Activated naive CD4-positive, alpha-beta T cell treated with anti-CD3 and anti-CD28 coated beads, Interleukin-2, amount 50 U/mL, for 72 hours (primary cell): ENCODE data around the gene UGT8. TPM values are rescaled to one million over a fixed set of nuclear protein-coding genes. Genes with fewer than 3 reads are reported as not detected.
"Not testable (repeated sequence)": the region's sequence is repeated elsewhere in the genome, so short reads cannot be mapped to it uniquely, and the experiment has no call there.

Source experiments
- ATAC-seq, 2 donors: fragments of 150-1000 bp; cut with Tn5 transposase; 2 replicates each; pipeline ENCODE4 v1.10.0; 2021; ENCODE audit warnings: mild to moderate bottlenecking in 2 of 2, moderate library complexity in 2 of 2
- DNase-seq, 2 donors: peaks; one replicate each; pipeline ENCODE4 v3.0.0; 2021 to 2022; ENCODE audit warnings: low spot score in 2 of 2
- H3K27ac Mint-ChIP-seq, 2 donors: one replicate each; pipeline ENCODE4 v1.8.0; 2022; ENCODE audit warnings: mild to moderate bottlenecking in 2 of 2, mixed read lengths in 2 of 2
- H3K36me3 Mint-ChIP-seq, 2 donors: one replicate each; pipeline ENCODE4 v1.8.0; 2022; ENCODE audit warnings: mixed read lengths in 2 of 2
- H3K9me3 Mint-ChIP-seq, 2 donors: one replicate each; pipeline ENCODE4 v1.8.0; 2022; ENCODE audit warnings: mixed read lengths in 2 of 2
- total RNA-seq, 2 donors: library from RNA; stranded (reverse); gene quantifications; one replicate each; pipeline ENCODE4 v1.2.3, GENCODE V29; 2022

Gene UGT8, protein sequence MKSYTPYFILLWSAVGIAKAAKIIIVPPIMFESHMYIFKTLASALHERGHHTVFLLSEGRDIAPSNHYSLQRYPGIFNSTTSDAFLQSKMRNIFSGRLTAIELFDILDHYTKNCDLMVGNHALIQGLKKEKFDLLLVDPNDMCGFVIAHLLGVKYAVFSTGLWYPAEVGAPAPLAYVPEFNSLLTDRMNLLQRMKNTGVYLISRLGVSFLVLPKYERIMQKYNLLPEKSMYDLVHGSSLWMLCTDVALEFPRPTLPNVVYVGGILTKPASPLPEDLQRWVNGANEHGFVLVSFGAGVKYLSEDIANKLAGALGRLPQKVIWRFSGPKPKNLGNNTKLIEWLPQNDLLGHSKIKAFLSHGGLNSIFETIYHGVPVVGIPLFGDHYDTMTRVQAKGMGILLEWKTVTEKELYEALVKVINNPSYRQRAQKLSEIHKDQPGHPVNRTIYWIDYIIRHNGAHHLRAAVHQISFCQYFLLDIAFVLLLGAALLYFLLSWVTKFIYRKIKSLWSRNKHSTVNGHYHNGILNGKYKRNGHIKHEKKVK
- under 1 TPM in 1 of 2 donors, not detected in 1; 0.12 TPM for total RNA-seq

DNA sequence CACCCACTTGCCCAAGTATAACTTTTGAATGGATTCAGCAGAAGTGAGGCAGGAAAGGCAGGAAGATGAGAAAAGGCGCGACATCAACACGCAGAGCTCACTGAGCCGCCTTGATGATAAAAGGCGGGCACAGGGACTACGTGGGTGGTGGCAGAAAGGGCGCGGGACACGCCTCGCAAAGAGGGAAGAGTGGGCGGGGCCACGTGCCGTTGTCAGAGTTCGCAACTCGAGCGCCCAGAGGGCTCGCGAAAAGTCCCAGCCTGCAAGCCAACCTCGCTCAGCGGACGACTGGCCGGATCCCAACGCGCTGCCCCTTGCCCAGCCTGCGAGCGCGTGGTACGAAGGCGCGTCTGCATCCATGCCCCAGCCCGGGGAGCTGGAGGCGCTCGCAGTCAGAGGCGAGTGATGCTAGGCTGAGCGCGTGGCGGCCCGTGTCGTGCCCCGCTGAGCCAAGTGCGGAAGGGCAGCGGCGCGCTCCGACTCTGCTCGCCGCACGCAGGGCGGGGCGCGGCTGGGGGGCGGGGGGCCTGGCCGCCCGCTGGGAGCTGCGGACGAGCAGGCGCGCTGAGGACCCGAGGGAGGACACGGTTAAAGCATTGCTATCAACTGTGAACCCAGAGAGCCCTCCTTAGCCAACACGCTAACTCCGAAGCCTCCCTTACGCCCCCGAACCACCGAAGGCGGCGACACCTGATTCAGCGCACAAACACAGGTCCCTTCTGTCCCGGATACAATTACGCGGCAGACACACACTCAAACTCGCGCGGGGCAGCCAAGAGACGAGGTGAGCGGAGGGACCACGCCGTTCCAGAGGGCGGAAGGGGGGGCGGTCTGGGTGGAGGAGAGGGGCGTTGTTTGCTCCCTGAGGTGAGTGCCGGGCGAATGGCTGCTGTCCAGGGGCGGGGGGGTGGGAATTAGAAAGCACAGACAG lies at the start of gene UGT8:
Gene UGT8 (plus strand): TSS at position 617 of the 931 bp plus-strand sequence. CDS start 24,074 bp downstream, outside the sequence.
- DNase-seq: peak in 1 of 2 donors; percentile 29
- H3K36me3 Mint-ChIP-seq: peaks cover 7 to 8% of the 10 kb centered on the region in 2 donors

DNA sequence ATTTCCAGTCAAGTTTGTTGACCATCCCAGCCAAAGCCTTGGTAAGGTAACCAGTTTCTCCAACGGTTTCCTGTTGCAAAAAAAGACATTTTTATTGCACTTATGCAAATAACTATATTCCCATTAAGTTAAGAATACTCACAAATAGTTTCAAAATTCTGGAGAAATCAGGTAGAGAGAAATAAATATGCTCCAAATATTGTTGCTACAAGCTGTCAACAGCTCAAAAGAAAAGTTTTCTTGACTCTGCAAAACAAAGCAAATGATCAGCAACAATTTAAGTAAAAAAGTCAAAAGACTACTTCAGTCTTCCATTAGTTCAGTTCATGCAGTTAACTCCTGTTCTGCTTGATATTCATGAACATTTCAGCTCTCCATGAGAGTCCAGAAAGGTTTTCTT lies 49.0 kb upstream of the UGT8 start:
- no peak for ATAC-seq
- Mint-ChIP-seq H3K27ac (no peak overlapping the region), H3K36me3 (peaks cover 7 to 9% of the 10 kb centered on the region in 2 donors), H3K9me3 (peaks cover 3 to 6% of the 10 kb centered on the region in 2 donors)
- no peak for DNase-seq

More for the DNA sequence above, at the start of gene UGT8:
- no peaks in the 10 kb centered on the region for H3K9me3 Mint-ChIP-seq
- no peak within 1 kb of the TSS for H3K27ac Mint-ChIP-seq
- ATAC-seq: peak; percentile 16 to 78

DNA sequence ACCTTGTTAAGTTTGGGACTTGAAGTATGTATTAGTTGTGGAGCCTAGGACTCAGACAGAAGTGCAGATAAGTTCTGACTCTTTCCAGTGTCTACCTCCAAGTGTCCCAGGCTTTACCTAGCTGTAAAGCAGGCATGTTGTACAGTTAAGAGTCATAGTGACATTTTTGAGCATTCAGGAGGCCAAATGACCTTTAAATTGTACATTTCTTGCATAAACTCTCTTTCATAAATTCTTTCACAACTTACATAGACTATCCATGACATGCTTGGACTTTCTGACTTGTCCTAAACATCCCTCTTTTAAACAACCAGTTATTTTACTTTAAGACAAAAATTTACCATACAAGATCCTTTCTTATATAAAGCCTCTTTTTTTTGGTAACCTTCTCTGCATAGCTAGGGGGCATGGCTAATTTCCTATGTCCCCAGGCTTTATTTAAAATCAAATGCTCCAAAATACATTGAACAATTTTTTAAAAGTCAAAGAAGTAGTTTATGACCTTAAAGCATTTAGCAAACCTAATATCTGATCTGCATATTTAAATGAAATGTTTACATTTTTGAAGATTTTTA lies 40.1 kb upstream of the UGT8 start:
- no peak overlapping the region for H3K27ac Mint-ChIP-seq
- no peak for ATAC-seq
- no peaks in the 10 kb centered on the region for H3K36me3 Mint-ChIP-seq
- H3K9me3 Mint-ChIP-seq: peaks cover 4 to 7% of the 10 kb centered on the region in 2 donors
- DNase-seq: no peak

DNA sequence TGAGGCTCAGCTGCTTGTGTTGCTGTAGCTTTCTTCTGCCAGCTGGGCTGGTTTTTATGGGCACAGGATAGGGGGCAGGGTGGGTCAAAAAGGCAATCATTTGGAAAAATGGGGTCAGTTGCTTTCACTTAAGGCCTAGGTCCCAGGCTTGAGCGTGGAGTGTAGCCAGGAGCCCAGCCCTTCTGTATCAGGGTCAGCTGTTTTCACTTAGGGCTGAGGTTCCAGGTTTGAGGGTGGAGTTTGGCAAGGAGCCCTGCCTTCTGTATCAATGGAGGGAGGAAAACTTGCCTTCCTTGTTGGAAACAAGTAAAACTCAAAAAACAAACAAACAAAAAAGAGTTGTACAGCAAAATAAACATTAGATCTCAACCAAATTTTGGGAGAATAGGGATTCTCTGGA lies 37.0 kb upstream of the UGT8 start:
- H3K9me3 Mint-ChIP-seq: peaks cover 0 to 7% of the 10 kb centered on the region in 2 donors
- no peaks in the 10 kb centered on the region for H3K36me3 Mint-ChIP-seq
- ATAC-seq: no peak

DNA sequence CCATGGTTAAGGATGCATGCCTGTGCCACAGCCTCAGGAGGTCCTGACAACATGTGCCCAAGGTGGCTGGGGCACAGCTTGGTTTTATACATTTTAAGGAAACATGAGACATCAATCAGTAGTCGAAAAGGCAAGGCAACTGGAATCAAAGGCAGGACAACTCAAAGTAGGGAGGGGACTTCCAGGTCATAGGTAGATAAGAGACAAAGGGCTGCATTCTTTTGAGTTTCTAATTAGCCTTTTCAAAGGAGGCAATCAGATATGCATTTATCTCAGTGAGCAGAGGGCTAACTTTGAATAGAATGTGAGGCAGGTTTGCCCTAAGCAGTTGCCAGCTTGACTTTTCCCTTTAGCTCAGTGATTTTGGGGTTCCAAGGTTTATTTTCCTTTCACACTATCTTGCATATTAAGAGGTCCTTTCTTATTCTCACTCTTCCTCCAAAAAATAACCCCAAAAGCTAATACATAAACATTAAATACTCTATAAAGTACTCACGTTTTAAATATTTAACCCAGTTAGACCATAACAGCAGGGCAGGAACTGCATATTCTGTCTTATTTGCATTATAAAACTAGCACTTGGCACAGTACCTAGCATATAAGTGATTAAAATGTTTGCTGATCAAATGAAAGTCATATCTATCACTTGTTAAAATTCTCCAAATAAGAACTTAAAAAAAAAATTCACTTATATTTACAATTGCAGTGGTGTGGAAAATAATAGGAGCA lies 36.3 kb upstream of the UGT8 start:
- H3K27ac Mint-ChIP-seq: no peak overlapping the region
- ATAC-seq: no peak
- H3K9me3 Mint-ChIP-seq: peaks cover 0 to 7% of the 10 kb centered on the region in 2 donors
- no peak for DNase-seq
- H3K36me3 Mint-ChIP-seq: no peaks in the 10 kb centered on the region

More for the DNA sequence above, 37.0 kb upstream of the UGT8 start:
- DNase-seq: no peak
- H3K27ac Mint-ChIP-seq: no peak overlapping the region

DNA sequence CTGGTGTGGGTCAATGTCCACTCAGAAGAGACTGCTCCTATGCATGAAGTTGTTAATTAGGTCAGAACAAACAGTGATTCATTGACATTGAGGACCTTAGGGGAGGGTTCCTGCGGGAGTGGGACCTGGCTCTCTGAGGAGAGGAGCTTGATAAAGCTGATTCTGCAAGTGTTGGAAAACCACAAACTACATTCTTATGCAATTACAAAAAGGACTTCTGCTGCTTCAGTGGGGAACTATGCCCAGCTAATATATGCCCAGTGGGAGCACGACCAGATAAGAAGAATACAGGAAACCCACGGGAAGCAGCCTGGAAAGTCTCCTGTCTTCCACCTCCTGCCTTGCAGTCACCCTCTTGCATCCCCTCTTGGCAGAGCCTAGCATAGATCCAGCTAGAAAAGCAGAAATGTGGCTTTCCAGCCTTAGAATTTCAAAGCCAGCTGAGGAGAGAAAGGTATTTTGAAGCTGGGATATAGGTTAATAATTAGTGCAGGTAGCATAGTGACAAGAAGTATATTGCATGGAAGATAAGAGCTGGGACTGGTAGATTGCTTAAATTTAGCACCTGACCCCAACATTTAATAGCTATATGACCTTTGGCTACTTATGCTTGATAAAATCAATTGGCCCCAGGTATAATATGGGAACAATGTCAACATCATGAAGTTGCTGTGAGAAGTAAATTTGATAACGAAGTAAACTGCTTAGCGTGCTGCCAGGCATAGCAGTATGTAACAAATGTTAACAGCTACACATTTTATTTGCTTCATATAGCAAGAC lies 34.9 kb upstream of the UGT8 start:
- DNase-seq (no peak), ATAC-seq (no peak)
- Mint-ChIP-seq H3K9me3 (no peaks in the 10 kb centered on the region), H3K36me3 (no peaks in the 10 kb centered on the region), H3K27ac (no peak overlapping the region)

DNA sequence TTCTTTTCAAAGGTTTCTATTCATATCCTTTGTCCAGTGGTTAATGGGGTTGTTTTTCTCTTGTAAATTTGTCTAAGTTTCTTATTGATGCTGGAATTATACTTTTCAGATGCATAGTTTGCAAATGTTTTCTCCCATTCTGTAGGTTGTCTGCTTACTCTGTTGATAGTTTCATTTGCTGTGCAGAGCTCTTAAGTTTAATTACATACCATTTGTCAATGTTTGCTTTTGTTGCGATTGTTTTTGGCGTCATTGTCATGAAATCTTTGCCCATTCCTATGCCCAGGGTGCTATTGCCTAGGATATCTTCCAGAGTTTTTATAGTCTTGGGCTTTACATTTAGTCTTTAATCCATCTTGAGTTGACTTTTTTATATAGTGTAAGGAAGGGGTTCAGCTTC lies 21.2 kb upstream of the UGT8 start:
- ATAC-seq: no peak
- Mint-ChIP-seq H3K9me3 (peaks cover 23 to 24% of the 10 kb centered on the region in 2 donors), H3K36me3 (peaks cover 0 to 9% of the 10 kb centered on the region in 2 donors), H3K27ac (no peak overlapping the region)
- no peak for DNase-seq

DNA sequence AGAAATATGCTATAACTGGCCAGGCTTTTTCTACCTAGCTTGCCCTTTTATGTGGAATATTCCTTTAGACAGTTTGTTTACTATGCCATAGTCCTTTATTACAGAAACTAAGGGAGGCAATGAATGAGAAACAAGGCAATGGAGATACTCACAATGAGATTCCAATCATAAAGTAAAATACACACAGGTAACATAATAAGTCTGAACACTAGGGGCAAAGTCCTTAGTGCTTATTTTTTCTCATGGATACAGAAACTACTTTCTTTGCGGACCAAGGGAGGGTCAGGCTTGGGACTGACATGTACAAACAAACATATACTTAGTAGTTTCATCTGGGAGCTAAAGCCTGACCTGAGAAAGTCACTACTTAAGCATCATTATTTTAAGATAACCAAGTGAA lies 16.0 kb upstream of the UGT8 start:
- no peak for DNase-seq
- no peak for ATAC-seq
- peaks cover 0 to 5% of the 10 kb centered on the region in 2 donors for H3K36me3 Mint-ChIP-seq
- no peak overlapping the region for H3K27ac Mint-ChIP-seq
- H3K9me3 Mint-ChIP-seq: peaks cover 14 to 17% of the 10 kb centered on the region in 2 donors

DNA sequence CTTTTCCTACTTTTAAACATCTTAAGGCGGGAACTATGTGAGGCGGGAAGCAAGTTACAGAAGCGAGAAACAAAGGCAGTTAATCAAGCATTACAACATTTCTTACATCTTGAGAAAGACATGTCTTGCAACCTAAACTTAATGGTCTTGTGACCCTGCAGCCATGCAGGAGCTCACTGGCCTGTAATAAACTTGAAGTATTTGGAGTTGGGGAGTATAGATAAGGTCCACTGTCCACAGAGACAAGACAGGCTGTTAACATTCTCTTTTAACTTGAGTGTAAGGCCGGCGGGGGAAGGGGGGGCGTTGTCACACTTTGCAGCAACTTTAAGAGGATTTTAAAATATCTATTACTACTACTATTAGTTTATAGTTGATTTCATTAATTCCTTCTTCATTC lies 10.3 kb upstream of the UGT8 start:
- DNase-seq (no peak), ATAC-seq (no peak)
- Mint-ChIP-seq H3K36me3 (no peaks in the 10 kb centered on the region), H3K9me3 (no peaks in the 10 kb centered on the region), H3K27ac (no peak overlapping the region)

DNA sequence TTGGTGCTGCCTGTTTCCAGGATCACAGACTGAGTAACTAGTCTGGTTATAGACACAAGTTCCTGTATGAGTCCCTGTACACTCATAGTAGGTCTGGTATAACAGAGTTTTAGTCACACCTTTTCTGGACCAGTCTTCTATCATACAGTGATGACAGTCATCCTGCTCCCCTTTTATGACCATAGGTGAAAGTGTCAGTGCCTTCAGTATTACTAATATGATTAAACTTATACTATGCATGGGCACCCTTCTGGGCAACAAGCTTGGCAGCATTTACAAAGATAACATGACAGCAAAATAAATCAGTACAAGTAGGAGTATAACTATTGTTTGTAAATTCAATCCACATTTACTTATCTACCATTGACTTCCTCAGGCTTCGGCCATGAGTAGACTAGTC lies 8.2 kb upstream of the UGT8 start:
- not testable (repeated sequence) for H3K27ac Mint-ChIP-seq, H3K36me3 Mint-ChIP-seq, H3K9me3 Mint-ChIP-seq, DNase-seq
- peak in 1 of 2 donors; percentile 69 for ATAC-seq

DNA sequence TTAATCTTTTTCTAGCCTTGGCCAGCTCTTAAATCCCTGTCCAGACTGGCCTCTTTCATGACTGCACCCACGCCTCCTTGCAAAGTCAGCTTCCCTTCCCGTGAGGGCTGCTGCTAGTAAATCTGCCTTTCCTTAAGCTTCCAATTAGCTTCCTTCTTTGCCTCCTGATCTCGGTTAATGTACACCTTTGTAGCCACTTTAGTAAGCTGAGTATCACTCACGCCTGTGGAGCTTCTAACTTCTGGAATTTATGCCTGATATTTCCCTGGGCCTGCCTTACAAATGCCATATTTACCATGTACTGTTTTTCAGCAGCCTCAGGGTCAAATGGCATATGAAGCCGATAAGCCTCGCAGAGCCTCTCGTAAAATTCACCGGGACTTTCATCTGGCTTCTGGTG lies 5.1 kb upstream of the UGT8 start:
- Mint-ChIP-seq H3K27ac (no peak overlapping the region), H3K36me3 (no peaks in the 10 kb centered on the region), H3K9me3 (no peaks in the 10 kb centered on the region)
- ATAC-seq (no peak), DNase-seq (no peak)

DNA sequence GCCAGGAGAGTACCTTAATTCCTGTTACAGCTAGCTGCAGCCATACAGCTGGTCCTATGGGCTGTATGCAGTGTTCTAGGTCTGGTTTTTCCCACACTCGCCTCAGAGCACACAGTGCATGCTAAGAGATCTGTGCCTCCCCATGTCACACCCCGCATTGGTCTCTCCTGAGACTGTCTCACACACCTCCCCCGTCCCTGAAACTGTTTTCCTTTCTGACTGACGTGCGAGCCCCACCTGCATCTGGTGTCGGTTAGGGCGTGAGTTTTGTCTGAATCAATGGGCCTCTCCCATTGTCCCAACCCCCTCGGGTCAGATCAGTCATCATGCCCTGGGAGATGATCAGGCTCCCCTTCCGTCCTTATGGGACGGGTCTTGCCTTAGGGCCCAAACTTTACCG lies 3.4 kb upstream of the UGT8 start:
- Mint-ChIP-seq H3K36me3 (peaks cover 7 to 8% of the 10 kb centered on the region in 2 donors), H3K9me3 (no peaks in the 10 kb centered on the region), H3K27ac (no peak overlapping the region)
- ATAC-seq (no peak), DNase-seq (no peak)

DNA sequence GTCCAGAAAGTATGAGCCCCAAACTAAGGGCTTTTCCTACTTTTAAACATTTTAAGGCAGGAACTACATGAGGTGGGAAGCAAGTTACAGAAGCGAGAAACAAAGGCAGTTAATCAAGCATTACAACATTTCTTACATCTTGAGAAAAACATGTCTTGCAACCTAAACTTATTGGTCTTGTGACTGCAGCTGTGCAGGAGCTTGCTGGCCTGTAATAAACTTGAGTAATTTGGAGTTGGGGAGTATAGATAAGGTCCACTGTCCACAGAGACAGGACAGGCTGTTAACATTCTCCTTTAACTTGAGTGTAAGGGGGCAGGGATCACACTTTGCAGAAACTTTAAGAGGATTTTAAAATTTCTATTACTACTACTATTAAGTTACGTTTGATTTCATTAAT lies 2.7 kb upstream of the UGT8 start:
- DNase-seq (no peak), ATAC-seq (no peak)
- H3K36me3 Mint-ChIP-seq: peaks cover 7 to 8% of the 10 kb centered on the region in 2 donors
- H3K27ac Mint-ChIP-seq: no peak overlapping the region
- no peaks in the 10 kb centered on the region for H3K9me3 Mint-ChIP-seq

DNA sequence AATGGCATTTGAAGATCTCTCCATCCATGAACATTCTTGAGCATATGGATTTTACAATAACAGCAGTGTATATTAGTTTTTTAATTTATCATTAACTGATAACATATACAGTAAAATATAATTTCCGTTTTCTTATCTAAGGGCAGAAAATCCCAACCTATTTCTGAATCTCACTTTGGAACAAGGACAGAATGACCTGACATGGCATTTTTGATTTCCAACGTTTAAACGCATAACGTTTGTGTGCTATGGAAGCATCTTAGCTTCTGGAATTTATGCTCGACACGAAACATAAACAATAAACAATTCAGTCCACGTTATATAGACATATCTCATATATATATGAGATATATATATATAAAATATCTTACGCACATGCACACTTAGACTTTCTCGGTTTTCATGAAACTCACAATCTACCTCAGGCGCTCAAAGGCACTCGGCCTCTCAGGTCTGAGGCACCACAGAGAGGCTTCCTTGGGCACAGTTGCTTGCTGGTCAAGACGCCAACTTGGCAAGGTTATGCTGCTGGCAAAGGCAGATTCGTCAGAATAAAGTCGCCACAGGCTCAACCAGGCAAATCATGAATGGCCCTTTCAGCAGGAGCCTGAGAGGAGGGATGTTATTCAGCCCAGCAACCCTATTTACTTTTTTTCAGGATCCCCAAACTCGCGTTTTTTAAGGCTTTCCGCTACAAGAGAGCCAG lies 1.0 kb upstream of the UGT8 start:
- Mint-ChIP-seq H3K27ac (no peak overlapping the region), H3K36me3 (peaks cover 7 to 8% of the 10 kb centered on the region in 2 donors), H3K9me3 (no peaks in the 10 kb centered on the region)
- DNase-seq (no peak), ATAC-seq (no peak)
